HCT116 (cell line): ENCODE measurements around the gene CAPN2. TPM values are rescaled to one million over a fixed set of nuclear protein-coding genes. Genes with fewer than 3 reads are reported as not detected.

Experiments
- ATAC-seq: fragments of 200-7000 bp; cut with Tn5 transposase; 2 replicates; pipeline ENCODE4 v1.9.1; 2020; ENCODE audit warnings: mild to moderate bottlenecking, moderate library complexity
- BruUV-seq: library from RNA; stranded (reverse); fragments of 400-500 nt; replicated peaks from 2 replicates; lab custom pipeline; 2021; lab: Mats Ljungman, UMichigan
- CTCF ChIA-PET: fragments of 300-600 bp; sonication (Branson Sonifier 250); formaldehyde crosslinking; loops from one replicate; lab custom pipeline; 2021; ENCODE audit warnings: antibody characterized with exemption; lab: Charles Lee
- POLR2A ChIA-PET: fragments of 300-600, 350-600 bp; sonication (Branson Sonifier 250); formaldehyde crosslinking; loops from one replicate; lab custom pipeline; 2021; ENCODE audit warnings: antibody characterized with exemption; lab: Charles Lee
- RAD21 ChIA-PET, 2 experiments: fragments of 300-600 bp; sonication (Branson Sonifier 250); formaldehyde crosslinking; loops; one replicate each; lab custom pipeline; 2023; ENCODE audit warnings: low total read pairs in 2 of 2; ENCODE audit not compliant: uncharacterized antibody in 2 of 2, unreplicated experiment in 2 of 2, low non-redundant PET in 1 of 2; lab: Charles Lee
- DNase-seq: peaks from one replicate; pipeline ENCODE4 v3.0.0-alpha.2; 2010; ENCODE audit warnings: low read depth, low spot score
- H2AFZ ChIP-seq: fragments of 200-600 bp; shearing (Covaris generic), sonication (generic); 2 replicates; pipeline ENCODE4 v1.6.1; 2017; ENCODE audit warnings: low read depth, mixed run types, mixed read lengths, antibody characterized with exemption, low read length; ENCODE audit not compliant: poor library complexity, severe bottlenecking
- H3K27ac ChIP-seq: 2 replicates; pipeline ENCODE4 v1.5.1; 2012; ENCODE audit warnings: low read depth, low read length
- H3K27me3 ChIP-seq: fragments of 200-600 bp; sonication (generic); 2 replicates; pipeline ENCODE4 v1.6.1; 2016; ENCODE audit warnings: mixed run types, low read length, mixed read lengths; ENCODE audit not compliant: insufficient read depth
- H3K36me3 ChIP-seq, 2 experiments: fragments of 200-500 bp in 1 of 2; fragments of 200-600 bp in 1 of 2; sonication (Bioruptor generic) in 1 of 2; sonication (generic) in 1 of 2; 2 replicates each; pipeline versions ENCODE4 v1.5.1 to v1.6.1; 2014 to 2016; ENCODE audit warnings: low read length in 2 of 2, inconsistent platforms in 1 of 2, mixed read lengths in 1 of 2, mixed run types in 1 of 2; ENCODE audit not compliant: insufficient read depth in 2 of 2, control insufficient read depth in 1 of 2
- H3K4me1 ChIP-seq, 2 experiments: fragments of 200-600 bp in 1 of 2; sonication (generic) in 1 of 2; 2 replicates each; pipeline versions ENCODE4 v1.5.1 to v1.6.1; 2012 to 2017; ENCODE audit warnings: low read length in 2 of 2, inconsistent platforms in 1 of 2, mild to moderate bottlenecking in 1 of 2, mixed read lengths in 1 of 2, mixed run types in 1 of 2, moderate library complexity in 1 of 2; ENCODE audit not compliant: insufficient read depth in 2 of 2, control insufficient read depth in 1 of 2
- H3K4me2 ChIP-seq: fragments of 200-600 bp; sonication (generic); 2 replicates; pipeline ENCODE4 v1.6.1; 2017; ENCODE audit warnings: mixed run types, low read length, mixed read lengths
- H3K4me3 ChIP-seq, 2 experiments: fragments of 200-600 bp in 1 of 2; sonication (generic) in 1 of 2; replicated peaks in 1 of 2; 2 replicates each; pipeline ENCODE4 v1.5.1; 2011 to 2016; ENCODE audit warnings: low read length in 2 of 2, control low read depth in 1 of 2, low read depth in 1 of 2, mild to moderate bottlenecking in 1 of 2, mixed read lengths in 1 of 2, mixed run types in 1 of 2
- H3K79me2 ChIP-seq: fragments of 200-600 bp; sonication (generic); 2 replicates; pipeline ENCODE4 v1.6.1; 2017; ENCODE audit warnings: mild to moderate bottlenecking, mixed run types, low read length, moderate library complexity, mixed read lengths; ENCODE audit not compliant: insufficient read depth
- H3K9ac ChIP-seq: fragments of 200-600 bp; sonication (generic); 2 replicates; pipeline ENCODE4 v1.6.1; 2016; ENCODE audit warnings: low read length, mixed read lengths
- H3K9me2 ChIP-seq: fragments of 200-600 bp; sonication (generic), shearing (Covaris generic); 2 replicates; pipeline ENCODE4 v1.6.1; 2017; ENCODE audit warnings: mixed run types, mild to moderate bottlenecking, moderate library complexity; ENCODE audit not compliant: insufficient read depth
- H3K9me3 ChIP-seq, 2 experiments: fragments of 200-500 bp in 1 of 2; fragments of 200-600 bp in 1 of 2; sonication (Bioruptor generic) in 1 of 2; sonication (generic) in 1 of 2; 2 replicates each; pipeline ENCODE4 v1.6.1; 2014 to 2017; ENCODE audit warnings: low read length in 2 of 2, mixed read lengths in 2 of 2, inconsistent platforms in 1 of 2, low read depth in 1 of 2, mild to moderate bottlenecking in 1 of 2, mixed run types in 1 of 2, moderate library complexity in 1 of 2; ENCODE audit not compliant: control insufficient read depth in 1 of 2, insufficient read depth in 1 of 2
- H4K20me1 ChIP-seq: fragments of 200-600 bp; sonication (generic), shearing (Covaris generic); 2 replicates; pipeline ENCODE4 v1.6.1; 2017; ENCODE audit warnings: mixed run types, mild to moderate bottlenecking, moderate library complexity; ENCODE audit not compliant: insufficient read depth
- ATF3 ChIP-seq: IDR thresholded peaks from 2 replicates; pipeline ENCODE4 v1.6.1; 2012
- CBX3 ChIP-seq: IDR thresholded peaks from 2 replicates; pipeline ENCODE4 v1.6.1; 2012; ENCODE audit warnings: low read depth
- CEBPB ChIP-seq: IDR thresholded peaks from 2 replicates; pipeline ENCODE4 v1.6.1; 2012; ENCODE audit warnings: low read depth
- EGR1 ChIP-seq: IDR thresholded peaks from 2 replicates; pipeline ENCODE4 v1.6.1; 2012; ENCODE audit warnings: low read depth
- ELF1 ChIP-seq: IDR thresholded peaks from 2 replicates; pipeline ENCODE4 v1.6.1; 2012; ENCODE audit warnings: low read depth, borderline replicate concordance
- EZH2 ChIP-seq: fragments of 200-600 bp; sonication (generic); IDR thresholded peaks from 2 replicates; pipeline ENCODE4 v1.6.1; 2017; ENCODE audit warnings: antibody characterized with exemption, mixed run types
- FOSL1 ChIP-seq: IDR thresholded peaks from 2 replicates; pipeline ENCODE4 v1.6.1; 2012; ENCODE audit warnings: low read depth
- JUND ChIP-seq: IDR thresholded peaks from 2 replicates; pipeline ENCODE4 v1.6.1; 2012
- MAX ChIP-seq: IDR thresholded peaks from 2 replicates; pipeline ENCODE4 v1.6.1; 2012
- POLR2AphosphoS5 ChIP-seq: IDR thresholded peaks from 2 replicates; pipeline ENCODE4 v1.6.1; 2011; ENCODE audit warnings: mild to moderate bottlenecking, low read depth, low read length, moderate library complexity
- RAD21 ChIP-seq: IDR thresholded peaks from 2 replicates; pipeline ENCODE4 v1.6.1; 2012; ENCODE audit warnings: low read depth, mild to moderate bottlenecking
- REST ChIP-seq: IDR thresholded peaks from 2 replicates; pipeline ENCODE4 v1.6.1; 2012; ENCODE audit warnings: low read depth
- SIN3A ChIP-seq: IDR thresholded peaks from 2 replicates; pipeline ENCODE4 v1.6.1; 2012; ENCODE audit warnings: low read depth
- SRF ChIP-seq: IDR thresholded peaks from 2 replicates; pipeline ENCODE4 v1.6.1; 2012; ENCODE audit warnings: low read depth
- ZBTB33 ChIP-seq: IDR thresholded peaks from 2 replicates; pipeline ENCODE4 v1.6.1; 2011; ENCODE audit warnings: mild to moderate bottlenecking, low read length, moderate library complexity; ENCODE audit not compliant: insufficient replicate concordance; ENCODE audit errors: extremely low read depth
- intact Hi-C: fragments of 100-400 bp; cut with micrococcal nuclease; formaldehyde crosslinking; loops from 2 replicates; pipeline ENCODE4 v1.10.0; 2022
- total RNA-seq: library from RNA; stranded (reverse); gene quantifications from one replicate; pipeline ENCODE4 v1.2.1, GENCODE V29; 2021; ENCODE audit not compliant: unreplicated experiment

Gene CAPN2
- total RNA-seq, 1 experiment from 2014 or later = 173 TPM

DNA sequence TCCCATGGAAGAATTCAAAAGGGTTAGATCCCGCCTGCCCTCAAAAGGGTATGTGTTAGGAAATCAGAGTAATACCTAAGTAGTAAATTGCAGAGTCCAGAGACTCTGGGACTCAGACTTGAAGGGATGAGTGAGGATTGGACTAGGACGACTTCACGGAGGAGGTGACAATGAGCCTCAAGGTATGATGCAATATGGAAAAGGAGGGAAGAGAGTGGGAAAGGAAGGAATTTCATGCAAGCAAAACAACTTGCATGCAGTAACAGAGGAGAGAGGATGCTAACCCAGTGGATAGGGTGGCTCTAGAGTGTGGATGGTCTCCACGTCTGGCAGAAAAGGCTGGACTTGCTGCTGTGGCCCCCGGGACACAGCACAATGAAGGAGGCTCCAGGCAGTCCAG lies 4.8 kb downstream of the CAPN2 start:
- Histone ChIP-seq H2AFZ (no peak overlapping the region), H3K4me3 (no peak overlapping the region), H4K20me1 (no peaks in the 10 kb centered on the region), H3K9ac (no peak overlapping the region; the same call in 1 of the 2 replicates), H3K4me1 (peaks cover 34 to 83% of the 10 kb centered on the region in 2 experiments), H3K79me2 (peaks cover 98% of the 10 kb centered on the region), H3K27ac (no peak overlapping the region), H3K4me2 (peak overlapping the region; percentile 24), H3K9me3 (no peaks in the 10 kb centered on the region), H3K9me2 (no peaks in the 10 kb centered on the region), H3K36me3 (peaks cover 7 to 56% of the 10 kb centered on the region in 2 experiments), H3K27me3 (no peaks in the 10 kb centered on the region)
- no peak for ATAC-seq
- POLR2A ChIA-PET = interaction anchor here (2.5 kb wide), 1 partner anchor 16 kb away, joined by 9 read pairs; no protein-coding TSS in a partner anchor
- CTCF ChIA-PET = no interaction called here
- RAD21 ChIA-PET = no interaction called here
- TF ChIP-seq CEBPB (no peak), MAX (no peak), JUND (no peak), ATF3 (no peak), EZH2 (no peak), SIN3A (no peak), ELF1 (no peak), RAD21 (no peak), CBX3 (no peak), SRF (no peak), REST (no peak), EGR1 (no peak), POLR2AphosphoS5 (no peak), ZBTB33 (no peak), FOSL1 (no peak)
- DNase-seq = no peak
- BruUV-seq = no TSS peak
- intact Hi-C loops = no loop called here
